ENCODE measurements around the gene GMDS.

The GMDS gene

DNA sequence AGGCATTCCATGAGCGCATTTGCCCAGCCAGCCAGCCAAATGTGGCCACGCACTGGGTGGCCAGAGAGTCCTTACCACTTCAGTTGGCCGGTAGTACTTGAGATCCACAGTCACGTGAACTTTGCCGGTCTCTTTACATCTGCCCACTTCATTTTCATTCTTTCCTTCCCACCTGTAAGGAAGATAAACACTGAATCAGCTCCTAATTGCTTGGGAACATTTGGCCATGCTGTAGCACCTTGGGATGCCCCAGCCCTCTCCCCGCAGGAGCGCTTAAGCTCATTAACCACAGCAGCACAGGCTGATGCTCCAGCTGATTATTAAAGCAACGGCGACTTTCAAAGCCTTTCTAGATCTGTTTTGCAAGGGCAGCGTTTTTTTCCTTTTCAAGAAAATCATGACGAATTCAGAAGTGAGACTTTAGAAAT lies 519.0 kb downstream of the GMDS start:
- DNase-seq (ENCODE audit: low read depth in 2 of 3, low spot score in 1 of 3) = no peak

DNA sequence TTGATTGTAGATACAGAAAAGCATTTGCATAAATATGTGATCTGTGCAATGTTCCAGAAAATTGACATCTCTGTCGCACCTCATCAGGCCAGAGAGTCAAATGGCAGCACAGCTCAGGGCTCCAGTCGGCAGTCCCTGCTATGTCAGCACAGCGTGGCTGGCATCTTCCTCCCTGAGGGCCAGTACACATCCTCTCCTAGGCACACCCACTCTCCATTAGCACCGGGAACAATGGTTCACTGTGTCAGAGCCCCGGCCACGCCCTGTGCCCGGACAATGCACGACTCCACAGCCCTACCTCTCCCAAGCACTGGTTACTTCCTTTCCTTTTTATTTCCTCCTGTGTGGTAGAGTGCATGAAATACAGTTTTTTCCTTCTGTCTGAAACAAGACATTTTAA lies 520.8 kb downstream of the GMDS start:
- DNase-seq (ENCODE audit: low read depth in 2 of 3, low spot score in 1 of 3) = no peak

DNA sequence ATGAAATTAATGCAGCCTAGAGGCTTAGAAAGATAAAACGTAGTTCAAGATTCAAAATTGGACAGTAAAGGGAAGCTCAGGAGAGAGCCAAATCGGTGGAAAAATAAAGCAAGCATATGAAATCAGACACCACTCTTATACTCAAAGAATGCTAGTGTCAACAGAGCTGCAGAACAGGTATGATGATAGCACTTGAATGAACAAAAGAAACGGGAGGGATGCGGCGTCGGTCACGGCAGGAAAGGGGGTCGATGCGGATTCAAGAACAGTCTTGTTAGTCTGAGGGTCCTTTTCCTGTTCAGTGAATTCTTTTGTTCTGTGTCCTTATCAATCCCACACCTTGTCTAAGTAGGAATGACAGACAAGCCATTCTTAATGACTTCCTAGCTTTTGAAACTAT lies 521.3 kb downstream of the GMDS start:
- no peak for DNase-seq (ENCODE audit: low read depth in 2 of 3, low spot score in 1 of 3)

DNA sequence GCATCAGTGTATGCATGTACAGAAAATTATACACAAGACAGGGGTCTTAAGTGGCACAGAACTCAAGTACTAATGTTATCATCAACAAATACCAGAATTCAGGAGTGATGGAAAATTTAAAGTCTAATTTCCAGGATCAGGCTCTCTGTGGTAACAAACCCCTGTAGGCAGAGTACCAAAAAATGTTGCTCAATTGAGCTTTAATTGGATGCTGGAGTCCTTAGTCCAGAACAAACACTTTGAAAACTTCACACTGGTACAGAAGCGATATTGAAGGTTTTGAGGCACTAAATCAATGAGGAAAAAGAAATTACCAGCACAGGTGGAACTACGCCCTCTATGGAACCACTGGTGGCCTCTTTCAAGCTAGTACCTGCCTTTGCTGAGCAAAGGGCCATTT lies 522.6 kb downstream of the GMDS start:
- DNase-seq (ENCODE audit: low read depth in 2 of 3, low spot score in 1 of 3) = no peak

DNA sequence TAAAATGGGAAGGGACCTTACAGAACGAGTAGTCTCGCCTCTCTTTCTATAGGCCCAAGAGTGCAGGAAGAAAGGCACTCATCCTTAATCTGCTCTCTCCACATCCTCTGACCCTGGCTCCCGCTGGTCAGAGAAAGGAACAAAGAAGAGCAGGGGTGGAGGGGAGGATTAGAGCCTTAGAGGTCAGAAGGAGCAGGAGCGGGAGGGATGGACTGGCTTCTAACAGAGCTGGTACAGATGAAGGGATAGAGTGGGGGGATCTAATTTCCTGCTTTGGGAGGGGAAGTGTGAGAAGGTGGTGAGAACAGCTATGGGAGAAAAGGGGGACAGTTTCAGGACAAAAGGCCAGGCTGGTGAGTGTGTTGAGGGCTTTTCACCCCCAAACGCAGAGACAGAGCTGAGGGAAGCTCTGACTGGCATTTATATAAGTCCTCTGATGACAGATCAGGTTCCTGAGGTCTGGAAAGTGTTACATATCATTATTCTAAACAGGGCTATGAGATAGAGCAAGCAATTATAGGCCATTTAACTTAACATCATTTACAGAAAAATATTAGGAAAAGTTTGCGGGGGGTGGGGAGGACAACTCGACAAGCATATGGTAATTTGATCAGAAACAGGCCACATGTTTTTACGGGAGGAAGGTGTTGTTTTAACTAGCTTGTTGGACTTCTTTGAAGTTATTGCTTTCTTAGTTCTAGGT lies 524.6 kb downstream of the GMDS start:
- no peak for DNase-seq (ENCODE audit: low read depth in 2 of 3, low spot score in 1 of 3)

DNA sequence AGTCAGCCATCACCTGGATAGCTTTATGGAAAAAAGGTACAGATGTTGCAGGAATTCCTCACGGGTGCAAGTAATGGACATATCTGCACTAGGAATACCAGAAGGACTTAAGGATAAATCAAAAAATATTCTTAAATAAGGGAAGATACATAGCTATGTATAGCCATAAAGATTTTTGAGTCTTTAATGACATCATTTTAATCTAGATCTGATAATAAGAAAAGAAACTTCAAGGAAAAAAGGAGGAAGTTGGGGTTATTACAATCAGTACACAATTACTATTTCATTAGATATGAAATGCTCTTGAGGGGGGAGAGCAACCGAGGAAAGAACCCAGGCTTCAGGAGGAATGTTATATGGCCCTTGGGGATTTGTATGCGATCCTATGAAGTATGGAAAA lies 525.5 kb downstream of the GMDS start:
- DNase-seq (ENCODE audit: low read depth in 2 of 3, low spot score in 1 of 3) = no peak

DNA sequence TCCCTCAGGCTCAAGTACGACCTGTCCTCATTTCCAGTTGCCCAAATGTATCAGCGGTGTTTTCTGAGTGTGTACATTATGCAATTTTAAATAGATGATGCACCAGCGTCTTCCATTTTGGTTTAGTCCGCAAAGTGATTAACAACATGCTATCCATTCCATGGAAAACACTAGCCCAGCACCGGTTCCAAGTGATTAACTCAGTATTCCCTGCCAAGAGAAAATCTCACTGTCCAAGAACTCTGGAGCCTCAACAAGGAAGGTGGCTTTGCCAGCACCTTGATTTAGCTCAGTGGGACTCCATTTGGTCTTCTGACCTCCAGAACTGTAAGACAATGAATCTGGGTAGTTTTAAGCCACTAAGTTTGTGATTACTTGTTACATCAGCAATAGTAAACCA lies 528.5 kb downstream of the GMDS start:
- DNase-seq (ENCODE audit: low read depth in 2 of 3, low spot score in 1 of 3) = no peak

DNA sequence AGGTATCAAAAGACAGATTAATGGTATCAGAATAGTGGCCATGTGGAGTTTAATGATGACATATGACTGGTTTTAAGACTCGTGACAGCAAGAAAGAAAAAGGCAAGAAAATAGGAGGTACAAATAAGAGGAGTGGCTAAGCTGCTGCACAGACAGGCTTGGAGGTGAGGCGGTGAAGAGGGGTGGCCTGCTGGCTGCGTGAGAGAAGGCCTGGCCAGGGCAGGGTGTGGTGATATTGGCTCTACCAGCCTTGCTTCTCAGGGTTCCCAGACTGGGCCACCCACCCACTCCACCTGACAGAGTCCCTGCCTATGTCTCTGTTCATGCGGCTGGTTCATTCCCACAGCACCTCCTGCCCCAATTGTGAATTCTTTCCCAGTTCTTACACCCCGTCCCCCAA lies 529.0 kb downstream of the GMDS start:
- no peak for DNase-seq (ENCODE audit: low read depth in 2 of 3, low spot score in 1 of 3)

DNA sequence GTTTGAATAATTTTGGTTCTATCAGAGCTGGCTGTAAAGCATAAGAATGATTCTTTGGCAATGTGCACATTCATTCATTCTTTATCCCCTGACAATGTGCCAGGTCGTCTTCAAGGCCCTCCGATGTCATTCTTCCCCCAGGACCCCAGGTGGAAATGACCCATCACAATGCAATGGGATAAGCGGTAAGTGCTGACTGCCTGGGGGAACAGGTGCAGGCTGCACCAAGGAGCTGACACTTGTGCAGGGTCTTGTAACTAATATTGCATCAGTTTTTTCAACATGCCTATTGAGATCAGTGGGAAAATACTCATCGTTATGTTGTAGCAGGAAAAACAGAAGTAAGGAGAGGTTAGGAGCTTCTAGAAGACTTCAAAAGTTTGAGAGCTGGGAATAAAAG lies 530.1 kb downstream of the GMDS start:
- no peak for DNase-seq (ENCODE audit: low read depth in 2 of 3, low spot score in 1 of 3)

DNA sequence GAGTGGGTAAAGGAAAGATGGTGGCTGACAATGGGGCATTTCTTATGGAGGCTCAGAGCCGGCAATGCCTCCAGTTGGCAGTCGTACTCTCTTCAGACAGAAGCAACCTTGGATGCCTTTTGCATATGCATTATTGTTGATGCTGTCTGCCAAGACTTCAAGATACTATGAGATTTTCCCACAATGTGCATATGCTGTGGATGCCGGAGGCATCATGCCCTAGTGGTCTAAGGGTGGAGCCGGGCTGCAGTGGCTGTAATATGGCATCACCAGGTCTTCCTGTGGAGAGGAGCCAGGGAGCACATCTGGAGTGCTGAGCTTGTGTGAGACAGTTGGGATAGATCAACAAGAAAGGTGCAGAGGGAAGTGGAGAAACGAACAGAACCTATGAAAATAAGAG lies 530.8 kb downstream of the GMDS start:
- DNase-seq (ENCODE audit: low read depth in 2 of 3, low spot score in 1 of 3) = no peak

DNA sequence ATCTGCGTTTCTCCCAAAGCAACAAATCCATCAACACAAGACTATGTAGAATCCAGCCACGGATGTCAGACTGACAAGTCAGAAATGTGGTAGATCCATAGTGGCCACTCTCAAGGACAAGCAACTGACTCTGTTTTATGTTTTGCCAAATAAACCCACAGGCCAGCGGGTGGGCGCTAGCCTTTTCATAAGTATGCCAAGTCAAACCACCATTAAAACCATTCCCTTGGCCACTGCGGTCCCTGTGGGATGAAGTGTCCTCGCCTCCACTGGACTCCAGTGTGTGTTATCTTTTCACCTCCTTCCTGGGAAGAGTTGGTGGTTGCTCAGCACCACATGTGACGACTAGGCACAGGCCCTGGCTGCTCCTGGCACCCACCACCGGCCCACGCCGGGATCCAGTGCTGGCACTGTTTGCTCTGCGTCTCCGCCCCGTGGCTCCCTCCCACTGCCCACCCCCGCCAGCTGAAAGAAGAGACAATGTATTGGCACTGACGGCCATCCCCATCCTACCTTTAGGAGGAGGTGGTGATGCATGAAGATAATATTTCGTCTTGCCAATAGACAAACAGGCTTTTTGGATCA lies 532.3 kb downstream of the GMDS start:
- DNase-seq (ENCODE audit: low read depth in 2 of 3, low spot score in 1 of 3) = no peak

DNA sequence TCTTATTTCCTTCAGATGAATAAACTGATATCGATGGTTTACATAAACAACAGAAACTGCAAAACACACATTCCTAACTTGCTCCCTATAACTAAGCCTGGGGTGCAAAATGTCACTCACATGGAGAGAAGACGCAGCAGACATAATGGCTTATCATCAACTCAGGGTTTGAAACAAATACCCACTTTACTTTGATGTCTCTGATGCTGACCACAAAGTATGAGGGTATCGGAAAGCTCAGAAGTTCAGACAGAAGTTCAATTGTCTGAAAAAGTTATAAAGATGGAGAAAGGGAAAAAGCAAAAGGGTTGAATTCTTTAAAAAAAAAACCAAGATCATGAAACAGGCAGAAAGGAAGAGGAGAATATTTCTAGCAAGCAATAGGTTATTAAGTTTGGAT lies 533.0 kb downstream of the GMDS start:
- no peak for DNase-seq (ENCODE audit: low read depth in 2 of 3, low spot score in 1 of 3)

DNA sequence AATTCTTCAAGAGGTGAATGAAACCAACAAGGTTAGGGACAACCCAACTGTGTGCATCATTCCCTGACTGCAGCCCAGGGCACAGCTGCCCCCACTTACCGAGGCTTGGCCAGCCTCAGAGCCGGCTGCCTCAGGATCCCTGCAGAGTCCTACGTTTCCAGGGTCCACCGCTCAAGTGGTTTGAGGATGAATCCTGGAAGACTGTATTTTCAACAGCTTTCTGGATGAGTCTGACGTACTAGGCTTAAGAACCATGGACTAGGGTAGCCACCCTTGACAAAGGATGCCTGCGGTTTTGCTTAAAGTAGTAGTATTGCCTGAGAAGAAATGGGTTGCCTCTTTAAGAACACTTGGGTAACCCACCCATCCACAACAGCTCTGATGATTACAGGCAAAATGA lies 534.3 kb downstream of the GMDS start:
- no peak for DNase-seq (ENCODE audit: low read depth in 2 of 3, low spot score in 1 of 3)

DNA sequence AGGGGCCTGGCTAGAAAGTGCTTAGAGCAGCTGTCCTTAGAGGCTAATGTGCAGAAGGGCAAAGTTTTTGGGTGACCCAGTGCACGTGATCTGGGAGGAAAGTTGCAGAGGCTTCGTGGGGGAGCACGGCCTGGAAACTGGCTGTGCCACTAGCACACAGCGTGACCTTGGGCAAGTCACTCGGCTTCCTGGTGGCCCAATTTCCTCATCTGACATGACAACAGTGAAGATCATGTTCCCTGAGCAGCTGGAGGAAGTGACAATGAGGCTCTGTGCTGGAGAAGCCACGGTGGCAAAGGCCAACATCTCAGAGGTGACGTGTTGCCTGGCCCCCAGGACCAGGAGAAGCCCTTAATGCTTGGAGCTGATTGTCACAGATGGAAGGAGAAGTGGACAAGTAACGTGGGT lies 536.2 kb downstream of the GMDS start:
- no peak for DNase-seq (ENCODE audit: low read depth in 2 of 3, low spot score in 1 of 3)

DNA sequence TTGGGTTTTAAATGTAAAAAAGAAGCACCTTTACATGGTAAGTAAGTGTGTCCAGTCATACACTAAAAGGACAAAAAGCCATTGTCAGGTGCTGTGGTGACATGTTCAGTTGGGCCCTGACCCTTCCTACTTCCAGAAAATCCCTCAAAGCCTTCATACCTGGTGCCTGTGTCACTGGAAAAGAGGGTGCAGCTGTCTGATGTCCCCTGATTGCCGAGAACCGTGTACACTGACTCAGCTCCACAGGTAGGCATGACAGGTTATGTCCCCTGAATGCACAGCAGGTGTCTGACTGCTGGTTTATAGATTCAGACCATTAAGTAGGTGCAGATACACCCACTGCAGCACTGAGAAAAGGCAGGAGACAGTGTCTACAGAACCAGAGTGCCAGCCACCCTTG lies 536.6 kb downstream of the GMDS start:
- no peak for DNase-seq (ENCODE audit: low read depth in 2 of 3, low spot score in 1 of 3)

DNA sequence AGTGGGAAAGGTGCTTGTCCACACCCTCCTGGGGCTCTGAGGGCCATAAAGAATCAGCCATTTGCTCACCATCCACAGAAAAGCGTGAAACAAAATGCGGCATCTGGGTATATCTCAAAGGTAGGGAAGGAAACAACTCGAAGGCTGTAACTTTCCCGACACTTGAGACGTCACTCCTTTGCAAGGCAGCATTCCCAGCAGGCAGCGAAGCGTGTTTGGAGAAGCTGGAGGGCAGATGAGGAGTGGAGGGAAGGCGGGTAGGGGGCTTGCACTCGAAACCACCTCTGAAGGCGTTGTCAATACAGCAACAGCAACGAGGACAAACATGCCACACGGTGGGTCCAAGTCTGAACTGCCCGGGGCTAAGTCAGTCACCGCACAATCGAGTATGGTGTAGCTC lies 537.3 kb downstream of the GMDS start:
- no peak for DNase-seq (ENCODE audit: low read depth in 2 of 3, low spot score in 1 of 3)

DNA sequence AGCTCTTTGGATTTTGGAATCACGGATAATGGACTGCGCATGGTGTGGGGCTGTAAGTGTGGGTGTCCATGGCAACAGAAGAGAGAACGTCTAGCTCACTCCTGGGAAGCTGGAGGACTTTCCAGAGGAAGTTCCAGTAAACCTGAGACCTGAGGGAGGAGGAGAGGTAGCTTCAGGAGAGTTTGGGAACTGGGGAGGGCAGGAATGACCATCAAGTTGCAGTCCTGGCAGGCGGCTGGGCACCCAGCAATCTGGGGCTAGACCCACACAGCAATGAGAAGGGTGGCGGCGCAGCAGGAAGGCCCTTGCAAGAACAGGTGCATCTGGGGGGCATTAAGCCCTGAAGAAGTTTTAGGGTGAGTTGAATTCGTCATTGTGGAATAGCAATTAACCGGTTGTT lies 539.8 kb downstream of the GMDS start:
- no peak for DNase-seq (ENCODE audit: low read depth in 2 of 3, low spot score in 1 of 3)

DNA sequence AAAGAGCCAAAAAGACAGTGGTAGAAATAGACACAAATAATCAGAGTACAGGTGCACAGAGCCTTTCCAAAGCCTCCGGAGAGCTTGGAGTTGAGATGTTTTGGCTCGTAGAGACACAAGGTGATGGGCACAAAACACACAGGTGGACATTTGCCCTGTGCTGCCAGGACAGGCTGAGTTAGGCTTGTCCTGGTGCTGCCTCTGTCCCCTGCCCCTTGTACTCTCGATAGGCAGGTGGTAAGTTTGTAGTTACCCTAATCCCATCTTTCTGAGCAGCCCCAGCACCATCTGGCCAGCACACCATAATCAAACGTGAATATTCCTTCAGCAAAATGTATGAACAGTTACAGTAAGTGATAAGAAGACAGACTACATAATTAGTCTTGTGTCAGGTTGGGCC lies 540.2 kb downstream of the GMDS start:
- DNase-seq (ENCODE audit: low read depth in 2 of 3, low spot score in 1 of 3) = no peak

DNA sequence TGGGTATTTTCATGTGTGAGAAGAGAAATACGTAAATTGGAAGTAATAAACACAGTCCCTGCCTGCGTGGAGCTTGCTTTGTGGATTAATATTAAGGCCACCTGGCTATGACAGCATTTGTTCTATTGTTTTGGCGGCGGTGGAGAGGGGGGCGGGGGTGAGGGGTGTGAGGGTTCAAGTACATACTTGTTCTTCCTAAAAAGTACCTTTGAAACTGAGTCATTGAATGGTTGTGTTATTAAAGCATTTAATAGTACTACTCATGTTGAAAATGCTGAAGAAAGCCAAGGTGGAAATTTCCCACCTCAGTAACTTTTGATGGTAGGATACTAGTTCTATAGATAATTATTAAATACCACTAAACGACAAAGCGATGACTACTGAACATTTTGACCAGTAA lies 540.7 kb downstream of the GMDS start:
- no peak for DNase-seq (ENCODE audit: low read depth in 2 of 3, low spot score in 1 of 3)

DNA sequence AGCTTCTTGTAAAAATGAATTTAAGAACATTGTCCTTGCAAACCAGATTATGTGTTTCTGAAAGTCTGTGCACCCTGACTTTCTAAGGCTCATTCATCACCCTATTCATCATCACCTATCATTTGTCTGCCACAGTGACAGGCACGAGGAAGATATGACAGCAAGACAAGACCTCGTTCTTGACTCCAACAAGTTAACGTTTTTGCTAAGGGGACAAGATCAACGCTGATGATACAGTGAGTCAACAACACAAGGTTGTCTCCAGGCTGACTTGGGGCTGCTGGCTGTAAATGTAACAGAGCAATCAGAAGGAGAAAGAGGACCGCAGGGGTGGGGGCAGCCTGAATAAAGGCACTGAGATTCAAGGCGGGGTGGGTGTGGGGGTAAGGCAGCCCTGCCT lies 541.5 kb downstream of the GMDS start:
- no peak for DNase-seq (ENCODE audit: low read depth in 2 of 3, low spot score in 1 of 3)

DNA sequence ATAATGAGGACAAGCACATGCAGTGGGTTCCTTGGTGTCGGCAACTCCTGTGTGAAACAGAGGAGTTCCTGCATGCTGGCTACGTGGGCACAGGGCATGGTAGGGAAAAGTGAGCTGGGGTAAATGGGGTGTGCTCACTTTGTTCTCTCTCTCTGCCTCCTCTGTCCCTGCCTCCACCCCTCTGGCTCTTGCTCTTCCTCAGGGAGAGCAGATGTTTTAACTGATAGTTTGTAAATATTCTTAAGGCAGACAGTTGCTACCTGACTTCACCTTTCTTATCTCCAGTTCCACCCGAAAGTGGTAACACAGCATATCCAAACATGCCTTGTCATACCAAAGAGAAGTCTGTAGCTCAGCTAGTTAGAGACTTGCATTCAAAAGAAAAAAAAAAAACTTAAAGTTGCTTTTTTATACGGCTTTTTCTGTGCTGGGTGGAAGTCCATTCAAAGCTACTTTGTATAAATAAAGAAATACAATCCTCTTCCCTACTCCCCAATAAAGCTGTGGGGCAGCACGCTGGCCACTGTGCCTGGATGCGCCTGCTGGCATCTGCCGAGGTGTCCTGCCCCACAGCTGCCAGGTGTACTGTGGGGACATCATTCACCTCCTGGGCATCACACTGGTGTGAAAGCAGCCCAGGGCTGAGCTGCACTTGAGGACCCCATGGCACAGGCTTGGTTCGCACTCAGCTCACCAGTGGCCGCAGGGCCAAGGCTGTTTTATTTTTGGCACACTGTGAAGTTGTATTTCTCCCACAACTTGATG lies 542.1 kb downstream of the GMDS start:
- no peak for DNase-seq (ENCODE audit: low read depth in 2 of 3, low spot score in 1 of 3)

DNA sequence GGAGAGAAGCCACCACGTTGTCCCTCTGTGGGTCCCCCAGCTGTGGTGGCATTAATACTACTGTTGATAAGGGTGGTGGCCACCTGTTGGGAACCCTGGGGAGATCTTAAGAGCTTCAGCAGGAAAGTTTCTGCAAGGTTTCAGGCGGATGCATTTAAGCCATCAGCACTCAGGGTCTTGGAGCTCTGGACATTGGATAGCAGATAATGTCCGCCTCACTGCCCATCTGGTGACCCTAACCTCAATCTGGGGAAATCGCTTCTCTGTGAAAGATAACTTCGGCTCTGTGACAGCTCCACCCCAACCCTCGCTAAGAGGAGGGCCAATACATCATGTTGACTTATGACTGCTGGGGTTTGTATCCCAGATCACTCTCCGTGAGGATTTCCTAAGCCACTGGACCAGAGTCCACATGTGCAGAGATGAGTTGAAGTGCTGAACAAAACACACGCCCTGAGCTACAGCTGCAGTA lies 542.8 kb downstream of the GMDS start:
- DNase-seq (ENCODE audit: low read depth in 2 of 3, low spot score in 1 of 3) = no peak

Measured in stimulated activated CD4-positive, alpha-beta T cell treated with anti-CD3 and anti-CD28 coated beads, Interleukin-12 subunit alpha, Interleukin-12 subunit beta, amount 100 ng/mL, for 48 hours (primary cell).